SK-N-SH (cell line): ENCODE results near the gene SLC12A6. TPM values are rescaled to one million over a fixed set of nuclear protein-coding genes. Genes with fewer than 3 reads are reported as not detected.

Experiments
- CTCF ChIA-PET: fragments of 300-600, 350-600 bp; formaldehyde crosslinking; extraction: SDS; loops from one replicate; lab custom pipeline; 2021; lab: Yijun Ruan, JAX
- POLR2A ChIA-PET: fragments of 350-600 bp; sonication (Branson Sonifier 250); formaldehyde crosslinking; extraction: SDS; loops from one replicate; lab custom pipeline; 2020; ENCODE audit warnings: antibody characterized with exemption, inconsistent platforms; lab: Yijun Ruan, JAX
- DNase-seq: peaks from one replicate; pipeline ENCODE4 v3.0.0; 2012
- H2AFZ ChIP-seq: fragments of 200-600 bp; sonication (generic); 2 replicates; pipeline ENCODE4 v1.8.1; 2016; ENCODE audit warnings: antibody characterized with exemption, mild to moderate bottlenecking, low read depth
- H3F3A ChIP-seq: fragments of 200-600 bp; sonication (generic); replicated peaks from 2 replicates; pipeline ENCODE3; 2016; ENCODE audit warnings: antibody characterized with exemption, mild to moderate bottlenecking; ENCODE audit not compliant: insufficient read depth
- H3K27ac ChIP-seq, 2 experiments: fragments of 200-500 bp in 1 of 2; fragments of 200-600 bp in 1 of 2; sonication (Bioruptor generic) in 1 of 2; sonication (generic), shearing (Covaris generic) in 1 of 2; 2 replicates each; pipeline versions ENCODE4 v1.5.1 to v1.6.1; 2014 to 2016; ENCODE audit warnings: low read depth in 2 of 2, inconsistent platforms in 1 of 2, low read length in 1 of 2, mild to moderate bottlenecking in 1 of 2, mixed read lengths in 1 of 2
- H3K27me3 ChIP-seq: fragments of 200-600 bp; sonication (generic), shearing (Covaris generic); 2 replicates; pipeline ENCODE4 v1.6.1; 2016; ENCODE audit warnings: mixed run types; ENCODE audit not compliant: insufficient read depth
- H3K36me3 ChIP-seq, 2 experiments: fragments of 200-500 bp in 1 of 2; fragments of 200-600 bp in 1 of 2; sonication (Bioruptor generic) in 1 of 2; sonication (generic) in 1 of 2; replicated peaks in 1 of 2; 2 replicates each; pipeline versions ENCODE3 to v1.5.1; 2014 to 2016; ENCODE audit warnings: low read length in 1 of 2, mild to moderate bottlenecking in 1 of 2; ENCODE audit not compliant: insufficient read depth in 2 of 2, control insufficient read depth in 1 of 2
- H3K4me1 ChIP-seq, 2 experiments: fragments of 200-500 bp in 1 of 2; fragments of 200-600 bp in 1 of 2; sonication (Bioruptor generic) in 1 of 2; sonication (generic), shearing (Covaris generic) in 1 of 2; 2 replicates each; pipeline versions ENCODE4 v1.5.1 to v1.6.1; 2014 to 2016; ENCODE audit warnings: low read depth in 1 of 2, low read length in 1 of 2, mixed run types in 1 of 2; ENCODE audit not compliant: insufficient read depth in 2 of 2, control insufficient read depth in 1 of 2
- H3K4me2 ChIP-seq: fragments of 200-600 bp; sonication (generic), shearing (Covaris generic); 2 replicates; pipeline ENCODE4 v1.6.1; 2017; ENCODE audit warnings: mixed run types
- H3K4me3 ChIP-seq, 2 experiments: fragments of 200-500 bp in 1 of 2; fragments of 200-600 bp in 1 of 2; sonication (Bioruptor generic) in 1 of 2; sonication (generic), shearing (Covaris generic) in 1 of 2; 2 replicates each; pipeline versions ENCODE4 v1.5.1 to v1.8.1; 2014 to 2016; ENCODE audit warnings: low read depth in 2 of 2, inconsistent platforms in 1 of 2, low read length in 1 of 2, mild to moderate bottlenecking in 1 of 2, mixed read lengths in 1 of 2, moderate library complexity in 1 of 2
- H3K79me2 ChIP-seq: fragments of 200-600 bp; sonication (generic); 2 replicates; pipeline ENCODE4 v1.8.1; 2017; ENCODE audit warnings: mild to moderate bottlenecking; ENCODE audit not compliant: insufficient read depth
- H3K9ac ChIP-seq: fragments of 200-600 bp; sonication (generic); 2 replicates; pipeline ENCODE4 v1.6.1; 2017; ENCODE audit warnings: mixed run types
- H3K9me2 ChIP-seq: fragments of 200-600 bp; sonication (generic); 2 replicates; pipeline ENCODE4 v1.6.1; 2017; ENCODE audit warnings: mixed run types
- H3K9me3 ChIP-seq: fragments of 200-600 bp; sonication (generic); 2 replicates; pipeline ENCODE4 v1.6.1; 2017; ENCODE audit warnings: mixed run types, mild to moderate bottlenecking, moderate library complexity
- H4K20me1 ChIP-seq: fragments of 200-600 bp; sonication (generic); 2 replicates; pipeline ENCODE4 v1.6.1; 2017; ENCODE audit warnings: mild to moderate bottlenecking, mixed run types; ENCODE audit not compliant: insufficient read depth
- ELF1 ChIP-seq: IDR thresholded peaks from 2 replicates; pipeline ENCODE4 v1.4.0; 2012
- FOSL2 ChIP-seq: IDR thresholded peaks from 2 replicates; pipeline ENCODE4 v1.4.0; 2012; ENCODE audit warnings: low read depth, mild to moderate bottlenecking, moderate library complexity, borderline replicate concordance
- FOXJ3 ChIP-seq: sonication (generic); formaldehyde crosslinking; IDR thresholded peaks from 2 replicates; pipeline ENCODE4 v1.5.1; 2020; ENCODE audit warnings: mild to moderate bottlenecking, missing genetic modification reagents
- FOXM1 ChIP-seq: IDR thresholded peaks from 2 replicates; pipeline ENCODE4 v1.4.0; 2012; ENCODE audit warnings: low read depth, mild to moderate bottlenecking
- MEF2A ChIP-seq: IDR thresholded peaks from 2 replicates; pipeline ENCODE4 v1.4.0; 2012; ENCODE audit warnings: low read depth, borderline replicate concordance
- POLR2AphosphoS5 ChIP-seq: IDR thresholded peaks from 2 replicates; pipeline ENCODE4 v1.6.1; 2012; ENCODE audit warnings: low read depth, low read length
- RCOR1 ChIP-seq: fragments of 150-350 bp; IDR thresholded peaks from 2 replicates; pipeline ENCODE4 v1.6.1; 2017; ENCODE audit warnings: antibody characterized with exemption, low read length
- RFX5 ChIP-seq: IDR thresholded peaks from 2 replicates; pipeline ENCODE4 v1.6.1; 2012; ENCODE audit warnings: mild to moderate bottlenecking, improper control_type of control experiment, low read length
- RXRA ChIP-seq: IDR thresholded peaks from 2 replicates; pipeline ENCODE4 v1.4.0; 2012; ENCODE audit warnings: low read depth, mild to moderate bottlenecking, borderline replicate concordance
- SIN3A ChIP-seq: IDR thresholded peaks from 2 replicates; pipeline ENCODE4 v1.6.1; 2012; ENCODE audit warnings: low read depth, mild to moderate bottlenecking, low read length, moderate library complexity, borderline replicate concordance
- SMC3 ChIP-seq: IDR thresholded peaks from 2 replicates; pipeline ENCODE4 v1.6.1; 2012; ENCODE audit warnings: low read depth, low read length, improper control_type of control experiment
- TCF12 ChIP-seq: IDR thresholded peaks from 2 replicates; pipeline ENCODE4 v1.4.0; 2012
- TEAD4 ChIP-seq: IDR thresholded peaks from 2 replicates; pipeline ENCODE4 v1.4.0; 2012; ENCODE audit warnings: mild to moderate bottlenecking, borderline replicate concordance; ENCODE audit not compliant: insufficient read depth
- YY1 ChIP-seq: IDR thresholded peaks from 2 replicates; pipeline ENCODE4 v1.4.0; 2012; ENCODE audit warnings: low read depth, mild to moderate bottlenecking
- WGBS: methylation state at CpG from one replicate; pipeline ENCODE4 v1.1.6; 2017; ENCODE audit warnings: low lambda C conversion rate; 5-methylcytosine and 5-hydroxymethylcytosine counted together
- polyA plus RNA-seq, 3 experiments: library from polyadenylated mRNA; depleted of rRNA; stranded (reverse); fragments of >200 nt; gene quantifications; 2 replicates each; pipeline ENCODE4 v1.2.3, GENCODE V29; 2012
- TF ChIP-seq, protein P1 (sequence below): IDR thresholded peaks from 2 replicates; pipeline ENCODE4 v1.4.0; 2012; ENCODE audit warnings: low read depth, borderline replicate concordance
- TF ChIP-seq, protein P2 (sequence below): IDR thresholded peaks from 2 replicates; pipeline ENCODE4 v1.4.0; 2012; ENCODE audit warnings: low read depth
- TF ChIP-seq, protein P3 (sequence below): IDR thresholded peaks from 2 replicates; pipeline ENCODE4; 2012
- TF ChIP-seq, protein P4 (sequence below): IDR thresholded peaks from 2 replicates; pipeline ENCODE4 v1.6.1; 2012; ENCODE audit warnings: mild to moderate bottlenecking, low read depth, low read length, moderate library complexity
- TF ChIP-seq, protein P5 (sequence below): fragments of 150-350 bp; IDR thresholded peaks from 2 replicates; pipeline ENCODE4 v1.6.1; 2017; ENCODE audit warnings: antibody characterized with exemption, low read length, low read depth, borderline replicate concordance

Gene SLC12A6
- polyA plus RNA-seq, 1 of the 3 experiments (the other 2 are of a cell fraction) = 7.7 TPM

DNA sequence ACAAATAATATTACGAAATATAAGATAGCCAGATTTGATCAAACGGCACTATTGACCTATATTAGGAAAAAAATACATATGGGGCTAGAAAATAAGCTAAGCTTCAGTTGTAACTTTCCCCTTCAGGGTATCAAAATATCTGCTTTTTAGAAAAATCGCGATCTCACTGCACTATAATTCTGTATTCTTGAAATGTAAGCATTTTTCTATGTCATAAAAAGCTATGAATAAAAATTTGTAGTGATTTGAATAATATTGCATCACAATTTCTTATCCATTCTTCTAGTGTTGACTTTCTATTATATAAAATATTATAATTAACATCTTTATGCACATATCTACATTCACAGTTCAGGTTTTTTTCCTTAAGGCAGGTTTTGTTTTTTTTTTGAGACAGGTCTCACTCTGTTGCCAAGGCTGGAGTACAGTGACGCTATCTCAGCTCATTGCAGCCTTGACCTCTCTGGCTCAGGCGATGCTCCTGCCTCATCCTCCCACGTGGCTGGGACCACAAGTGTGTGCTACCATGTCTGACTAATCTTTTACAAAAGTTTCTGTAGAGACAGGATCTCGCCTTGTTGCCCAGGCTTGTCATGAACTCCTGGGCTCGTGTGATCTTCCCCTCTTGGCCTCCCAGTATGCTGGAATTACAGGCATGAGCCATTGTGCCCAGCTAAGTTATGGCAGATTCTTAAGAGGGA lies 91.2 kb downstream of the SLC12A6 start:
- TF ChIP-seq, protein P1, sequence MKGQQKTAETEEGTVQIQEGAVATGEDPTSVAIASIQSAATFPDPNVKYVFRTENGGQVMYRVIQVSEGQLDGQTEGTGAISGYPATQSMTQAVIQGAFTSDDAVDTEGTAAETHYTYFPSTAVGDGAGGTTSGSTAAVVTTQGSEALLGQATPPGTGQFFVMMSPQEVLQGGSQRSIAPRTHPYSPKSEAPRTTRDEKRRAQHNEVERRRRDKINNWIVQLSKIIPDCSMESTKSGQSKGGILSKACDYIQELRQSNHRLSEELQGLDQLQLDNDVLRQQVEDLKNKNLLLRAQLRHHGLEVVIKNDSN = no peak
- no peak for TF ChIP-seq TCF12
- no peak for TF ChIP-seq YY1
- TF ChIP-seq SMC3 = no peak
- TF ChIP-seq TEAD4 = no peak
- TF ChIP-seq, protein P2, sequence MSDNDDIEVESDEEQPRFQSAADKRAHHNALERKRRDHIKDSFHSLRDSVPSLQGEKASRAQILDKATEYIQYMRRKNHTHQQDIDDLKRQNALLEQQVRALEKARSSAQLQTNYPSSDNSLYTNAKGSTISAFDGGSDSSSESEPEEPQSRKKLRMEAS = no peak
- TF ChIP-seq, protein P3, sequence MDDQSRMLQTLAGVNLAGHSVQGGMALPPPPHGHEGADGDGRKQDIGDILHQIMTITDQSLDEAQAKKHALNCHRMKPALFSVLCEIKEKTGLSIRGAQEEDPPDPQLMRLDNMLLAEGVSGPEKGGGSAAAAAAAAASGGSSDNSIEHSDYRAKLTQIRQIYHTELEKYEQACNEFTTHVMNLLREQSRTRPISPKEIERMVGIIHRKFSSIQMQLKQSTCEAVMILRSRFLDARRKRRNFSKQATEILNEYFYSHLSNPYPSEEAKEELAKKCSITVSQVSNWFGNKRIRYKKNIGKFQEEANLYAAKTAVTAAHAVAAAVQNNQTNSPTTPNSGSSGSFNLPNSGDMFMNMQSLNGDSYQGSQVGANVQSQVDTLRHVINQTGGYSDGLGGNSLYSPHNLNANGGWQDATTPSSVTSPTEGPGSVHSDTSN = no peak
- no peak for TF ChIP-seq RXRA
- TF ChIP-seq, protein P4, sequence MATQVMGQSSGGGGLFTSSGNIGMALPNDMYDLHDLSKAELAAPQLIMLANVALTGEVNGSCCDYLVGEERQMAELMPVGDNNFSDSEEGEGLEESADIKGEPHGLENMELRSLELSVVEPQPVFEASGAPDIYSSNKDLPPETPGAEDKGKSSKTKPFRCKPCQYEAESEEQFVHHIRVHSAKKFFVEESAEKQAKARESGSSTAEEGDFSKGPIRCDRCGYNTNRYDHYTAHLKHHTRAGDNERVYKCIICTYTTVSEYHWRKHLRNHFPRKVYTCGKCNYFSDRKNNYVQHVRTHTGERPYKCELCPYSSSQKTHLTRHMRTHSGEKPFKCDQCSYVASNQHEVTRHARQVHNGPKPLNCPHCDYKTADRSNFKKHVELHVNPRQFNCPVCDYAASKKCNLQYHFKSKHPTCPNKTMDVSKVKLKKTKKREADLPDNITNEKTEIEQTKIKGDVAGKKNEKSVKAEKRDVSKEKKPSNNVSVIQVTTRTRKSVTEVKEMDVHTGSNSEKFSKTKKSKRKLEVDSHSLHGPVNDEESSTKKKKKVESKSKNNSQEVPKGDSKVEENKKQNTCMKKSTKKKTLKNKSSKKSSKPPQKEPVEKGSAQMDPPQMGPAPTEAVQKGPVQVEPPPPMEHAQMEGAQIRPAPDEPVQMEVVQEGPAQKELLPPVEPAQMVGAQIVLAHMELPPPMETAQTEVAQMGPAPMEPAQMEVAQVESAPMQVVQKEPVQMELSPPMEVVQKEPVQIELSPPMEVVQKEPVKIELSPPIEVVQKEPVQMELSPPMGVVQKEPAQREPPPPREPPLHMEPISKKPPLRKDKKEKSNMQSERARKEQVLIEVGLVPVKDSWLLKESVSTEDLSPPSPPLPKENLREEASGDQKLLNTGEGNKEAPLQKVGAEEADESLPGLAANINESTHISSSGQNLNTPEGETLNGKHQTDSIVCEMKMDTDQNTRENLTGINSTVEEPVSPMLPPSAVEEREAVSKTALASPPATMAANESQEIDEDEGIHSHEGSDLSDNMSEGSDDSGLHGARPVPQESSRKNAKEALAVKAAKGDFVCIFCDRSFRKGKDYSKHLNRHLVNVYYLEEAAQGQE = no peak
- TF ChIP-seq RFX5 = no peak
- TF ChIP-seq FOSL2 = no peak
- TF ChIP-seq FOXJ3 (CRISPR knock-in tag) = no peak
- TF ChIP-seq POLR2AphosphoS5 = no peak
- TF ChIP-seq MEF2A = no peak
- TF ChIP-seq FOXM1 = no peak
- no peak for TF ChIP-seq ELF1
- TF ChIP-seq SIN3A = no peak
- TF ChIP-seq, protein P5, sequence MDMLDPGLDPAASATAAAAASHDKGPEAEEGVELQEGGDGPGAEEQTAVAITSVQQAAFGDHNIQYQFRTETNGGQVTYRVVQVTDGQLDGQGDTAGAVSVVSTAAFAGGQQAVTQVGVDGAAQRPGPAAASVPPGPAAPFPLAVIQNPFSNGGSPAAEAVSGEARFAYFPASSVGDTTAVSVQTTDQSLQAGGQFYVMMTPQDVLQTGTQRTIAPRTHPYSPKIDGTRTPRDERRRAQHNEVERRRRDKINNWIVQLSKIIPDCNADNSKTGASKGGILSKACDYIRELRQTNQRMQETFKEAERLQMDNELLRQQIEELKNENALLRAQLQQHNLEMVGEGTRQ = no peak
- TF ChIP-seq RCOR1 = no peak
- H3K27ac ChIP-seq = no peak overlapping the region
- ChIA-PET POLR2A (no interaction called here), CTCF (interaction anchor here (3.0 kb wide), 1 partner anchor 97 kb away, joined by 10 read pairs; the partner anchor contains the start of genes NOP10 and NUTM1)
- WGBS = 86% methylated on average over 9 of the region's 9 CpGs
- no peaks in the 10 kb centered on the region for H4K20me1 ChIP-seq
- H3K4me3 ChIP-seq = no peak overlapping the region
- H3F3A ChIP-seq = peaks cover 5% of the 10 kb centered on the region
- H3K9ac ChIP-seq = no peak overlapping the region
- H3K9me2 ChIP-seq = no peaks in the 10 kb centered on the region
- H2AFZ ChIP-seq = no peak overlapping the region
- no peaks in the 10 kb centered on the region for H3K9me3 ChIP-seq
- no peak overlapping the region for H3K4me2 ChIP-seq
- peaks cover 3 to 4% of the 10 kb centered on the region in 2 experiments for H3K36me3 ChIP-seq
- H3K27me3 ChIP-seq = no peaks in the 10 kb centered on the region
- DNase-seq = no peak
- H3K4me1 ChIP-seq = no peaks in the 10 kb centered on the region
- no peaks in the 10 kb centered on the region for H3K79me2 ChIP-seq
